ENCODE data around the gene CYTH4.

GRCh38 chr22:37314315-37315074 is 32.2 kb downstream of the CYTH4 start:
- TF ChIP-seq BRF2 (CRISPR knock-in tag; IDR thresholded peaks at IDR 0.05), result no peak
- TF ChIP-seq CTCF (CRISPR knock-in tag; IDR thresholded peaks at IDR 0.05), result no peak
- no peak for TF ChIP-seq NFYB (CRISPR knock-in tag; IDR thresholded peaks at IDR 0.05)
- no peak for TF ChIP-seq RAD51 (IDR thresholded peaks at IDR 0.05; ENCODE audit: borderline replicate concordance)
- TF ChIP-seq ETV5 (CRISPR knock-in tag; IDR thresholded peaks at IDR 0.05; ENCODE audit: borderline replicate concordance), result no peak
- TF ChIP-seq BRCA1 (CRISPR knock-in tag; IDR thresholded peaks at IDR 0.05), result no peak
- TF ChIP-seq, protein P1, sequence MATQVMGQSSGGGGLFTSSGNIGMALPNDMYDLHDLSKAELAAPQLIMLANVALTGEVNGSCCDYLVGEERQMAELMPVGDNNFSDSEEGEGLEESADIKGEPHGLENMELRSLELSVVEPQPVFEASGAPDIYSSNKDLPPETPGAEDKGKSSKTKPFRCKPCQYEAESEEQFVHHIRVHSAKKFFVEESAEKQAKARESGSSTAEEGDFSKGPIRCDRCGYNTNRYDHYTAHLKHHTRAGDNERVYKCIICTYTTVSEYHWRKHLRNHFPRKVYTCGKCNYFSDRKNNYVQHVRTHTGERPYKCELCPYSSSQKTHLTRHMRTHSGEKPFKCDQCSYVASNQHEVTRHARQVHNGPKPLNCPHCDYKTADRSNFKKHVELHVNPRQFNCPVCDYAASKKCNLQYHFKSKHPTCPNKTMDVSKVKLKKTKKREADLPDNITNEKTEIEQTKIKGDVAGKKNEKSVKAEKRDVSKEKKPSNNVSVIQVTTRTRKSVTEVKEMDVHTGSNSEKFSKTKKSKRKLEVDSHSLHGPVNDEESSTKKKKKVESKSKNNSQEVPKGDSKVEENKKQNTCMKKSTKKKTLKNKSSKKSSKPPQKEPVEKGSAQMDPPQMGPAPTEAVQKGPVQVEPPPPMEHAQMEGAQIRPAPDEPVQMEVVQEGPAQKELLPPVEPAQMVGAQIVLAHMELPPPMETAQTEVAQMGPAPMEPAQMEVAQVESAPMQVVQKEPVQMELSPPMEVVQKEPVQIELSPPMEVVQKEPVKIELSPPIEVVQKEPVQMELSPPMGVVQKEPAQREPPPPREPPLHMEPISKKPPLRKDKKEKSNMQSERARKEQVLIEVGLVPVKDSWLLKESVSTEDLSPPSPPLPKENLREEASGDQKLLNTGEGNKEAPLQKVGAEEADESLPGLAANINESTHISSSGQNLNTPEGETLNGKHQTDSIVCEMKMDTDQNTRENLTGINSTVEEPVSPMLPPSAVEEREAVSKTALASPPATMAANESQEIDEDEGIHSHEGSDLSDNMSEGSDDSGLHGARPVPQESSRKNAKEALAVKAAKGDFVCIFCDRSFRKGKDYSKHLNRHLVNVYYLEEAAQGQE (IDR thresholded peaks at IDR 0.05; ENCODE audit: borderline replicate concordance in 1 of 2, low read depth in 1 of 2, low read length in 2 of 2), result no peak
